Activated CD8-positive, alpha-beta memory T cell treated with anti-CD3 and anti-CD28 coated beads for 1 hour (primary cell): ENCODE data around the gene MYO1D.

Experiments used
- DNase-seq, 2 donors: peaks; one replicate each; pipeline ENCODE4 v3.0.0-alpha.2; 2020; ENCODE audit warnings: low read depth in 1 of 2; ENCODE audit errors: extremely low read depth in 1 of 2

MYO1D gene

DNA sequence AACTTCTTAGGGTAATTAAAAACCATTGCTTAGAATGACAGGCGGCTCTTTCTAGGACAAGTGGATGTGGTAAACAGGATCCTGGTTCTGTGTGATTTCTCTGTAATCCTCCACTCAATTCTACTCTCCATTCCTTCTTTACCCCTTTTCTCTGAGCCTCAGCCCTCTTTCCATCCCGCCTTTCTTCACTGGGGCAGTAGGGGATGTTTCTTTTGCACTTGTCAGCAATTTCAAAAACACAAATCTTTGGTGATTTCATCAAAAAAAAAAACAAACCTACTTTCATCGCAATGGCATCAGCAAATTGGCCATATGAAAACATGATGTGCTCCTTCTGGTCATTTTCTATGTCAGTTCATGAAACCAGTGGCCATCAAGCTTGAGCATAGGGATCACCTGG lies 285.5 kb downstream of the MYO1D start:
- DNase-seq, result no peak

- no peak for DNase-seq
Measured at GRCh38 chr17:32590974-32591373, 285.9 kb downstream of the MYO1D start.

DNA sequence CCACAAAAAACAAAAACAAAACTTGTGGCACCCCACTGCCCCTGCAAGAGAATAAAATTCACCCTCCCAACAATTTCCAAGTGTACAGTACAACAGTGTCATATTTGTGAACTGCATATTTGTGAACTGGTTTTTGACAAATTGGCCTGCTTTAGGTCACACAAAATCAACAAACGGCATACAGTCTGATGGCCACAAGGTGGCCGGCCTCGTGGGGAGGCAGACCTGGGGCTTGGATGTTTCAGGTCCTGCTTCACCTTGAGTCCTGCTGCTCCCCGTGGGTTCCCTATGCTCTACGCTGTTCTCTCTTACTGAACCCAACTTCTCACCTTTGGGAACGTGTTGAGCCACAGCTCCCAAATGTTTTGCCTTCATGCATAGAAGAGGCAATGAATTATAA lies 287.9 kb downstream of the MYO1D start:
- DNase-seq, result no peak

- DNase-seq, result no peak
Measured at GRCh38 chr17:32588135-32588534, 288.8 kb downstream of the MYO1D start.

DNA sequence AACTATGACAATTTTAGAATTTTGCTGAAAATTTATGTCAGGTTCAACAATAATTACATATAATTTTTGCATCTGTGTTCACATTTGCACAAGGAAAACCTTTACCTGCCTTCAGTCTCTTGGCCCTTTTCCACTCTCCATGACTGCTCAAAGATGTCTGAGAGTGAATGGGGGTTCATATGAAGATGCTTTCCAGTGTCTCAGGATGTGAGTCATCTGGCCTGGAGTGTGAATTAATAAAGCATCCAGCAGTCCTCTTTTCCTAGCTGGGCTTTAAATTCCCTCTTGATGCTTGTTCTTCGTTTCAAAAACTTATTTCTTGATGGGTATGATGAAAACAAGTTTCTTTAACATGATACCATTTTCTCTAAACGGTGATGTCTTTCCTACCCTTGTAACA lies 290.3 kb downstream of the MYO1D start:
- DNase-seq, result no peak

DNA sequence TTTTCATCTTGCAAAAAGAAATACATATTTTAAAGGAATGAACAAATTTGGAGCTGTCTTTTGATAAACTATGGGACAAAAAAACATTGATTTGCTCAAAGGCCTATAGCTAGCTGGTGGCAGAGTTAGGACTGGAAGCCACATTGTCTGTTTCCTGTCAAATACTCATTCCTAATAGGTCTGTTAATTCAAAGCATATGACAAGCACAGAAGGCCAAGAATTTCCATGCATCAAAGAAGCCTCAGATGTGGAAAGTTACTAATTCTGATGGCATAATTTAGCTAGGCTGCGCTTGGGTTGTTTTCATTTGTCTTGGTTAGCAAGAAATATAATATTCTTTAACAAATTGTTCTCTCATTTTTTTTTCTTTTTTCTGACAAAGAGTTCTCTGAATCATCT lies 292.1 kb downstream of the MYO1D start:
- no peak for DNase-seq

DNA sequence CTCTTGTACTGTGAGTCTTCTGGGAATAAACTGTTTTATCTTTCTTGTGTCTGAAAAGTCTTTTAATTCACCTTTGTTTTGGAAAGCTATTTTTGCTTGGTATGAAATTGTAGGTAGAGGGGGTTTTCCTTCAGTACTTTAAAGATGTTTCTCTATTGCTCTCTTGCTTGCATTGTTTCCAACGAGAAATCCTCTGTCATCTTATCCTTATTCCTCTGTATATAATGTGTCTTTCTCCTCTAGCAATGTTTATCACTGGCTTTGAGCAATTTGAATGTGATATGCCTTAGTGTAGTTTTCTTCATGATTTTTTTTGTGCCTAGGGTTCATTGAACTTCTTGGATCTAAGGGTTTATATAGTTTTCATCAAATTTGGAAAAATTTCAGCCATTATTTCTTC lies 293.9 kb downstream of the MYO1D start:
- no peak for DNase-seq

- no peak for DNase-seq
Measured at GRCh38 chr17:32575852-32576251, 301.1 kb downstream of the MYO1D start.

GRCh38 chr17:32570081-32570396 lies 306.9 kb downstream of the MYO1D start:
- no peak for DNase-seq

GRCh38 chr17:32569171-32570080 lies 307.5 kb downstream of the MYO1D start:
- DNase-seq, result no peak

GRCh38 chr17:32568705-32569104 lies 308.2 kb downstream of the MYO1D start:
- DNase-seq, result no peak

- no peak for DNase-seq
Measured at GRCh38 chr17:32567511-32567910, 309.4 kb downstream of the MYO1D start.

DNA sequence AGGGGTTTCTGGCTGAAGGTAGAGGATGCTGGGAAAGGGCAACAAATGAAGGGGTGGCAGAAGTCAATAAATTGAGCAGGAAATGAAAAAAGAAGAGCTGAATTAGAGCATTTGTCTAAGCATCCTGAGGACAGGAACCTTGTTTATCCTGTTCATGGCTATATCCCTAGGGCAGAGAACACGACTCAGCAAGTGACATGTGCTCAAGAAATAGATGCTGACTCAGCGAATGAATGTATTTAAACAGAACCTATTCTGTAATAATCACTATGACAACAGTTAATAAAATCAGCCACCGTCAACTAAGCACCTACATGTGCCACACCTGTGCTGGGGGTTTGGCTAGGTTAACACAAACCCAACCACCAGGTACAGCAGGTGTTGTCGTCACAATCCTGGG lies 309.8 kb downstream of the MYO1D start:
- no peak for DNase-seq

DNA sequence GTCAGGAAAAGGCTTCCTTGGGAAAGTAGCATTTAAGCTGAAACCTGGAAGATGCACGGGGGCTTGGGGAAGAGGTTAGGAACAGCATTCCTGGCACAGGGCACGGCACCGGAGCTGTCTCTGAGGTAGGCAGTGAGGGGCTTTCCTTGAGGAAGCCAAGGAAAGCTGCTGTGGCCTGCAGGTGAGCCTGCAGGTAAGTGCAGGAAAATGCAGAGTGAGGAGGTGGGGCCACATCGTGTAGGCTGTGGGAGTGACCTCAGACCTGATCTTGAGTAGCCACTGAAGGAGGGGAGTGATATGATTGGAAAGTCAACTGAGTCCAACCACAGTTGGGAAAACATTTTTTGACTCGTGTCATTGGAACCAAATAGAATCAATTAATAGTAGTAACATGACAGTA lies 310.6 kb downstream of the MYO1D start:
- no peak for DNase-seq

GRCh38 chr17:32565401-32565800 lies 311.5 kb downstream of the MYO1D start:
- no peak for DNase-seq

DNA sequence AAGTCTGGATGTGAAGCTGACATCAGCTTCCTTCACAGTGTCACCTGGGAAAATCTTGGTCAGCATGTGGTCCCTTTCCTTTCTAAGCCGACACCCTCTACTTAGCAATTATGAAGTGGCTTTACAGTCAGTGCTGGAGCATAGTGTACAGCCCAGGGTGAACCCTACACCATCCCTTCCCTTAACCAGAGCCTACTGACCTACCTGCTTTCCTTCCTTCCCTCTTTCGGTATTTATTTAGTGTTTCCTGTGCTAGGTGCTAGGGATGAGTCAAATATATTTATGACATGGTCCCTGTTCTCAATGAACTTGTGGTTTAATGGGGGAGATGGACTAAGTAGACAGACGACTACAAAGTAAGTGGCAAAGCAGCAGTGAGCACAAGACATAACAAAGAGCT lies 312.6 kb downstream of the MYO1D start:
- DNase-seq, result no peak

DNA sequence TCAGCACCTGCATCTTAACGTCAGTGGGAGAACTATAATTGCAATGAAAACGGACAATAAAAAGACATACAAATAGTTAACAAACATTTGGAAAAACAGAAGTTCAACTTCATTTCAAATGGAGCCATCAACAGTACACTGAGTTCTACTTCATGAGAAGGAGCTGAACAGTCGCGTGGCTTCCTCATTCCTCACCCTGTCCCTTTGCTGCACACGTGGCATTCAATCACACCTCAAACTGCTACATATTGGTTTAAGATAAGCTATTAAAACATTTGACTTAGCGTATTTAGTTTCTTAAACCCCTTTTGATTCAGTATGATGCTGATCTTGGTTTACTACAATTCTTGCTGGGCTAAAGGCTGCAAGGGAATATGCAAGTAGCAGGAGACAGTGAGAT lies 313.3 kb downstream of the MYO1D start:
- DNase-seq, result no peak

- DNase-seq, result no peak
Measured at GRCh38 chr17:32558997-32559650, 317.8 kb downstream of the MYO1D start.

DNA sequence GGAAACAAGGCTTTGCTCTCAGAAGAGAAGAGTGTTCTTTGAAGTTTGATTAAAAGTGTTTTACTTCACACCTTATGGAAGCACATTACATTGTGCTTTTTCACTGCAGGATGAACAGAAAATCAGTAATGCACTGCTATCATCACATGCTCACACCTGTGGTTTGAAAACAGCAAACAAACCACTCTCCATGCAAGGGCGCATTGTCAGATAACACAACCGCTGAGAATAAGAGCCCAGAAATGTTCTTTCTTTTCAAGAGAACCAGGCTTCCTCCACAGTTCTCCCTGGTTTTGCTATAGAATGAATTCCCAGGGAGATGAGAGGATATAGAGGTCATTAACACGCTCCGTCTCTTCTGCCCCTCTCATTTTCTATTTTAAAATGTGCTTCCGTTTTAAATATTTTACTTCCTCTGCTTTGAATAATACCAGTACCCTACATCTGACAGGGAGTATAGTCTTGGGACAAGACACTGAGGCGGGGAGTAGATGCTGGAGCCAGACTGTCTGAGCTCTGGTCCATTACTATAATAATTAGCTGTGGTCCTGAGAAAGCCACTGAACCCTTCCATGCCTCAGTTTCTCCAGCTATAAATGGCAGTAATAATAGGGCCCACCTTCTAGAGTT lies 318.5 kb downstream of the MYO1D start:
- DNase-seq, result no peak

GRCh38 chr17:32555611-32556310 lies 321.2 kb downstream of the MYO1D start:
- no peak for DNase-seq

GRCh38 chr17:32553168-32553567 lies 323.8 kb downstream of the MYO1D start:
- no peak for DNase-seq
